Endothelial cell of umbilical vein (primary cell): ENCODE measurements around the gene TMEM43.

Experiments used
- CTCF ChIP-seq, 2 donors: IDR thresholded peaks; 1 replicate in 1 of 2; 2 replicates in 1 of 2; pipeline ENCODE4 v1.5.1; 2011; ENCODE audit warnings: low read length in 2 of 2, mild to moderate bottlenecking in 2 of 2, moderate library complexity in 2 of 2, control low read depth in 1 of 2, inconsistent platforms in 1 of 2, low read depth in 1 of 2; ENCODE audit not compliant: insufficient read depth in 1 of 2; ENCODE audit errors: extremely low read depth in 1 of 2
- MYC ChIP-seq: IDR thresholded peaks from one replicate; pipeline ENCODE4 v1.6.1; 2011; ENCODE audit warnings: mild to moderate bottlenecking, low read depth, low read length
- POLR2A ChIP-seq: IDR thresholded peaks from 2 replicates; pipeline ENCODE4 v1.6.1; 2012; ENCODE audit warnings: low read depth, mild to moderate bottlenecking, control low read depth, low read length
- POLR2AphosphoS5 ChIP-seq: IDR thresholded peaks from 2 replicates; pipeline ENCODE4 v1.6.1; 2012; ENCODE audit warnings: low read depth, mild to moderate bottlenecking, control low read depth, low read length, moderate library complexity; ENCODE audit not compliant: insufficient read depth

GRCh38 chr3:14126887-14127505 is 2.1 kb downstream of the TMEM43 start:
- no peak for TF ChIP-seq CTCF (IDR thresholded peaks at IDR 0.05; ENCODE audit: extremely low read depth in 1 of 2, insufficient read depth in 1 of 2, low read depth in 1 of 2, low read length in 2 of 2)
- no peak for TF ChIP-seq POLR2A
- TF ChIP-seq POLR2AphosphoS5: no peak
- TF ChIP-seq MYC: no peak
